ENCODE data around the gene PRPF38A. TPM values are rescaled to one million over a fixed set of nuclear protein-coding genes. Genes with fewer than 3 reads are reported as not detected.
A peak's percentile ranks its signal among the peaks of the same experiment; 100 is the strongest.

Gene PRPF38A
- polyA plus RNA-seq, 3 donors = 79.3 to 81.8 (median 80.2) TPM

- DNase-seq (ENCODE audit: extremely low read depth in 1 of 11, low read depth in 9 of 11, low spot score in 4 of 11) = no peak
These were observed 28.4 kb downstream of the PRPF38A start for GRCh38 chr1:52432807-52433206.

GRCh38 chr1:52435211-52435610, 30.8 kb downstream of the PRPF38A start:
- no peak for DNase-seq (ENCODE audit: extremely low read depth in 1 of 11, low read depth in 9 of 11, low spot score in 4 of 11)

- peak in 1 of 11 donors; percentile 7 for DNase-seq (ENCODE audit: extremely low read depth in 1 of 11, low read depth in 9 of 11, low spot score in 4 of 11)
These were observed 31.2 kb downstream of the PRPF38A start for GRCh38 chr1:52435650-52436049.

- DNase-seq (ENCODE audit: extremely low read depth in 1 of 11, low read depth in 9 of 11, low spot score in 4 of 11) = no peak
These were observed 32.4 kb downstream of the PRPF38A start for GRCh38 chr1:52436817-52437216.

GRCh38 chr1:52439976-52440375, 35.6 kb downstream of the PRPF38A start:
- DNase-seq (ENCODE audit: extremely low read depth in 1 of 11, low read depth in 9 of 11, low spot score in 4 of 11) = no peak

DNA sequence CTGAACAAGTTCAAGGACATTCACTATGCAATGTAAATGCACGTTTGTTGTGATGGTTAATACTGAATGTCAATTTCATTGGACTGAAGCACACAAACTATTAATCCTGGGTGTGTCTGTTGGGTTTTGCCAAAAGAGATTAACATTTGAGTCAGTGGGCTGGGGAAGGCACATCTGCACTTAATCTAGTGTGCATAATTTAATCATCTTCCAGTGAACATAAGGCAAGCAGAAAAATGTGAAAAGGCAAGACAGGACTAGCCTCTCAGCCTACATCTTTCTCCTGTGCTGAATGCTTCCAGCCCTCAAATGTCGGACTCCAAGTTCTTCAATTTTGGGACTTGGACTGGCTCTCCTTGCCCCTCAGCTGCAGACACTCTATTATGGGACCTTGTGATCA, 40.1 kb downstream of the PRPF38A start:
- DNase-seq (ENCODE audit: extremely low read depth in 1 of 11, low read depth in 9 of 11, low spot score in 4 of 11) = no peak

GRCh38 chr1:52454127-52454526, 49.7 kb downstream of the PRPF38A start:
- no peak for DNase-seq (ENCODE audit: extremely low read depth in 1 of 11, low read depth in 9 of 11, low spot score in 4 of 11)

- no peak for DNase-seq (ENCODE audit: extremely low read depth in 1 of 11, low read depth in 9 of 11, low spot score in 4 of 11)
These were observed 50.4 kb downstream of the PRPF38A start for GRCh38 chr1:52454779-52455178.

DNA sequence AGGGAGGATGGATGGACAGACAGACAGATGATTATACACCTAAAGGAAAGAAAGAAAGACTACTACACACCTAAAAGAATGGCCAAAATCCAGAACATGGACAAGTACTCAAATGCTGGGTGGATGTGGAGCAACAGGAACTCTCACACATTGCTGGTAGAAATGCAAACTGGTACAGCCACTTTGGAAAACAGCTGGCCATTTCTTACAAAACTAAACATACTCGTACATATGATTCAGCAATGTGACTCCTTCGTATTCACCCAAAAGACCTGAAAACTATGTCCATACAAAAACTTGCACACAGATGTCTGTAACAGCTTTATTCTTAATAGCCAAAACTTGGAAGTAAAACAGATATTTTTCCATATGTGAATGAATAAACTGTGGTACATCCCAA, 51.3 kb downstream of the PRPF38A start:
- DNase-seq (ENCODE audit: extremely low read depth in 1 of 11, low read depth in 9 of 11, low spot score in 4 of 11) = no peak

DNA sequence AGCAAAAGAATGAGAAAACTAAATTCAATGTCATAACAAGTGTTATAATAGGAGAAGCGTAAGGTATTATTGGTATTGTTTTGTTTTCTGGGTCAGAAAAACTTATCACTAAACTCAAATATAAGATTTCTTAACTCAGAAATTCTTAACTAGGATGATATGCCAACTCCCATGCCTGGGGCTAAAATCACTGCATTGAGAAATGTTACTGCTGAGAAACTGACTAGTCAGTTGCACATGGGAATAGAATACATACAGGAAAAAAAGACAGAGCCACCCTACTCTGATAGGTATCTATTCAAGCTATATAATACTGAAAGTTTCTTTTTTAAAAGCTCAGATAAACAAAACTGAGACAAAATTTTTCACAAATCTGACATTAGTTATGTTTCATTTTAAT, 56.3 kb downstream of the PRPF38A start:
- DNase-seq (ENCODE audit: extremely low read depth in 1 of 11, low read depth in 9 of 11, low spot score in 4 of 11) = no peak

DNA sequence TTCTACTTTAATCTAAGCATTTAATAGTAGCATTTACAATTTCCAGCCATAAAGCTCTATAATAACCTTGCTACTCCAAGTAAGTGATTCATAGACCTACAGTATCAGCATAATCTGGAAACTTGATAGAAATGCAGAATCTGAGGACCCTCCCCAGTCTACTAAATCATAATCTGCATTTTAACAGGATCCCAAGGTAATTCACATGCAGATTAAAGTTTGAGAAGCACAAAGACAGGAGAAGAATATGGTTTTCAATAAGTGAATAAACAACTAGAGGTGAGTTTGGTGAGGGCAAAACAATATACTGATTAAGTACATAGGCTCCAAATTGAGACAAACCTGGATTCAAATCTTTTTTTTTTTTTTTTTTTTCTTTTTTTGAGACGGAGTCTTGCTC, 57.4 kb downstream of the PRPF38A start:
- DNase-seq (ENCODE audit: extremely low read depth in 1 of 11, low read depth in 9 of 11, low spot score in 4 of 11) = no peak

DNA sequence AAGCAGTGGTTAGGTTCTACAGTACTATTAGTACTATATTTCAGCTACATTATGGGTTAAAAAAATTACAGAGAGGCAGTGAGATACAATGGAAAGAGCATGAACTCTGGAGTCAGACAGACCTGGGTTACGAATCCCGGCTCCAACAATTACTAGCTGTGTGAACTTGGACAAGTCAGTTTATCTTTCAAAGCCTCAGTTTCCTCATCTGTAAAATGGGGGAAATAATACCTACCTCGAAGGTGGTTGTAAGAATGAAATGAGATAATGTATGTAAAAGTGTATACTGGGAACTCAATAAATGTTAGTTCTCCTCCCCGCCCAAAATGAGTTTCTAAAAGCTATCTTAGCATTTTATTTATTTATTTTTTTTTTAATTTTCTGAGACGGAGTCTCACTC, 59.5 kb downstream of the PRPF38A start:
- DNase-seq (ENCODE audit: extremely low read depth in 1 of 11, low read depth in 9 of 11, low spot score in 4 of 11) = no peak

DNA sequence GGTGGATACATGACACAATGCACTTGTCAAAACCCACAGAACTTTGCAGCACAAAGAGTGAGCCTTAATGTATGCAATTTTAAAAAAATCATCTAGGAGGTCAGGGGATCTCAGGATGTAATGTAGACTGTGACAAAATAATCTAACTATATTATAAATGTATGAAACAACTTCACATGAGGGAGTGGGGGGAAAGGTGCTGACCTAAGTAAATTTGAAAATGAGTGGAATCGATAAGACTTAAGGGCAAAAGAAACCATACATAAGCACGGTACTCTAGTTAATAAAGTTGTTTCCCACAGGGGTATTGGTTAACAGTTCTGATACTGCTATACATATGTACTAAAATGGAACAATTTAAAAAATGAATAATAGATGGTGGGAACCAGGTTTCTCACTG, 64.7 kb downstream of the PRPF38A start:
- DNase-seq (ENCODE audit: extremely low read depth in 1 of 11, low read depth in 9 of 11, low spot score in 4 of 11) = no peak

Other genes with a start within 250 kb of the PRPF38A start
- 10 to 100 TPM; 28.6 to 38.5 (median 33.6) TPM for gene CC2D1B, start 38.4 kb upstream of the PRPF38A start, polyA plus RNA-seq (ENCODE audit: insufficient read length in 3 of 3)
- 1 to 10 TPM; 5.8 to 8.7 (median 8.0) TPM for gene ORC1, start 179 bp upstream of the PRPF38A start, polyA plus RNA-seq (ENCODE audit: insufficient read length in 3 of 3)
- gene TUT4, start 148.5 kb downstream of the PRPF38A start, polyA plus RNA-seq (ENCODE audit: insufficient read length in 3 of 3) = 100 to 1,000 TPM in 1 of 3 donors, 10 to 100 TPM in 2; 70.7 to 113 (median 86.3) TPM
- 10 to 100 TPM; 68.9 to 83.4 (median 75.5) TPM for gene GPX7, start 197.8 kb downstream of the PRPF38A start, polyA plus RNA-seq (ENCODE audit: insufficient read length in 3 of 3)
- 1 to 10 TPM; 1.9 to 4.4 (median 2.1) TPM for gene SHISAL2A, start 228.6 kb downstream of the PRPF38A start, polyA plus RNA-seq (ENCODE audit: insufficient read length in 3 of 3)

Data from renal cortex interstitium (tissue), 11 donors.